ENCODE measurements around the gene MESP2.

Gene MESP2

DNA sequence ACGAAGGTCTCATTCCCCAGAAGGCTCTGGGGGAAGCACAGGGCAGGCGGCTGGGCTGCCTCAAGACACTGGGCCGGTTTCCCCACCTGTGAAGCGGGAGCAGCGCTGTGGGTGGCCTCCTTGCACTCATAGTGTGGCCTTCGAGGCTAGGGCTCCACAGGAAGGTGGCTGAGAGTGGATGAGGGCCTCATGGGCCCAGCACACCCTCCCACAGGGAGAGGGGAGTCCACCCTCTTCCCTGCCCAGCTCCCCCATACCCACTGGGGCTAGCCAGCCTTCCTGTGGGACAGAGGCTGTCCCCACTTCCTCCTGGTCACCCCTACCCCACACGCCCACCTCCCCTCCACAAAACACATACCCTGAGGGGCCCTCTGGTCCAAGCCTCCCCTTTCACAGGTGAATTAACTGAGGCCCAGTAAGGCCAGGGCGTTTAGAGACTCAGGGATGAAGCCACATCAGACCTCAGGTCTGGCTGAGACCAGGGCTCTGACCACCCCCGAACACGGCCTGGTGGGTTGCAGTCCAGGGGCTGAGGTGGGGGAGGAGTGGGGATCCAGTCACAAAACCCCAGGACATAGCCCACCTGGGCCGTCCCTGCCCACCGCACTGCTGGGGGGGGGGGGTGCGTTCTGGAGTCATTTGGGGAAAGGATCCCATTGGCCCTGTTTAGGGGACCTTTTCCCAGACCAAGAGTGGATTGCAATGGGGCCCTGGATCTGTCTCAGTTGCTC lies 37.4 kb downstream of the MESP2 start:
- DNase-seq (ENCODE audit: low read depth in 2 of 2) = no peak

DNA sequence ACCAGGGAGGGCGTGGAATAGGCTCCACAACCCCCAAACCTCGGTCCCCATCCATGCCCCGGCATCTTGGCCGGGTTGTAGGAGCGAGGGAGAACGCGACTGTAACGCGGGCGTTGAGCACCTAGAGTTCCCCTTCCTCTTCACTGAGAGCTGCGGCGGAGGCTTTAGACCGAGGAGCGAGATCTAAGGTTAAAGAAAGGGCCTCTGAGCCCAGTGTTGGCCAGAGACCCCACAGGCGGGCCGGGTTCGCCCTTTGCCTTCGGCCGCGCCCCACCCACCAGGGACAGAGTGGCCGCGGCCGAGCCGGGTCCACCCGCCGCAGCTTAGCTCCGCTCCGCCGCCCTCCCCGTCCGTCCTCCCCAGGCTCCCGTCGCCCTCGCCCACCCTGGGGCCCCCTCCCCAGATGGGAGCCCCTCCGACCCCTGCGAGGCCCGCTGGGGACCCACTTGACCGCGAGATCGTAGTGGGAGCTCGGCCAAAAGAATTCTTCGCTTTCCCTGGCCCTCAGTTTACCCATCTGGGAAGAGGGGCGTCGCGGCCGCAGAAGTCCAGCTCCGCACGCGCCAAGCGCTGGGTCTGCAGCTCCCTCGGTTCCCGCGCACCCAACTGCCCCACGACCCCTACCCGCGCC lies 38.1 kb downstream of the MESP2 start:
- no peak for DNase-seq (ENCODE audit: low read depth in 2 of 2)

DNA sequence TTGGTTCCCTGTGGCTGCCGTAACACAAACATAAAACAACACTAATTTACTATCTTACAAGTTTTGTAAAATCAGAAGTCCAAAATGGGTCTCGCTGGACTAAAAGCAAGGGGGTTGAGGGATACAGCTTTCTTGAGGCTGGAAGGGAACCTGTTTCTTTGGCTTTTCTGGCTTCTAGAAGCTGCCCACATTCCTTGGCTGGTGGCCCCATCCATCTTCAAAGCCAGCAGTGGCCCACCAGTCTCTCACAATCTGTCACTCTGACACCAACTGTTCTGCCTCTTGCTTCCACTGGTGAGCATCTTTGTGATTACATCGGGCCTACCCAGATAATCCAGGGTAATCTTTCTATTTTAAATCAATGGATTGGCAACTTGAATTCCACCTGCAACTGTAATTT lies 39.6 kb downstream of the MESP2 start:
- DNase-seq (ENCODE audit: low read depth in 2 of 2) = no peak

DNA sequence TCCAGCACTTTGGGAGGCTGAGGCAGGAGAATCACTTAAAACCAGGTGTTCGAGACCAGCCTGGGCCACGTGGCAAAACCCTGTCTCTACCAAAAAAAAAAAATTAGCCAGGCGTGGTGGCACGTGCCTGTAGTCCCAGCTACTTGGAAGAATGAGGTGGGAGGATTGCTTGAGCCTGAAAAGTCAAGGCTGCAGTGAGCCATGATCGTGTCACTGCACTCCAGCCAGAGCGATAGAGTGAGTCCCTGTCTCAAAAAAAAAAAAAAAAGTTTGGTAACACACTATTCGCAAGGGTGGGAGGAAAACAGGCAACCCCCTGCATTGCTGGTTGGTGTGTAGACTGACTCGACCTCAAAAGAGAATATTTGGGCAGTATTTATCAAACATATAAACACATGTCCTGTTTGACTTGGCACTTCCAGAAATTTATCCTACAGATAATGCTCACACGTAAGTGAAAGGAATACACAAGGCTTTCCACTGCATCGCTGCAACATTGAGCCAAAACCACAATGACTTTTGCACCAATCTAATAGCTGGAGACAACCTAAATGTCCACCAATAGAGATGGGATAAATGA lies 41.7 kb downstream of the MESP2 start:
- DNase-seq (ENCODE audit: low read depth in 2 of 2) = no peak

DNA sequence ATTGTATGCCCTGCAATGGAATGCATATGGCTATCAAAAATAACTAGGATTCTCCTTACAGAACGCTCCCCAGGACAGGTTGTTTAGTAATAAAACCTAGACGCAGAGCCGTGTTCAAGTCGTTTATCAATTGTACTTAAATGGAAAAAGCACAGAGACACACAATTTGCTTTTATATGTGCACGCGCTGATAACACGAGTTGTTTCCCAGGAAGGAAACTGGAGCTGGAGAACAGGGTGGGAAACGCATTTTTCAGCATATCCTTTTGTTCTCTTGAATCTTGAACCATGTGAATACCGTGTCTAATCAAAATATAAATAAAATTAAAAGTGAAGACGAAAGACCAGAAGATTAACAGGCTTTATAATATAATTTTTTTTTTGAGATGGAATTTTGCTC lies 42.2 kb downstream of the MESP2 start:
- DNase-seq (ENCODE audit: low read depth in 2 of 2) = no peak

DNA sequence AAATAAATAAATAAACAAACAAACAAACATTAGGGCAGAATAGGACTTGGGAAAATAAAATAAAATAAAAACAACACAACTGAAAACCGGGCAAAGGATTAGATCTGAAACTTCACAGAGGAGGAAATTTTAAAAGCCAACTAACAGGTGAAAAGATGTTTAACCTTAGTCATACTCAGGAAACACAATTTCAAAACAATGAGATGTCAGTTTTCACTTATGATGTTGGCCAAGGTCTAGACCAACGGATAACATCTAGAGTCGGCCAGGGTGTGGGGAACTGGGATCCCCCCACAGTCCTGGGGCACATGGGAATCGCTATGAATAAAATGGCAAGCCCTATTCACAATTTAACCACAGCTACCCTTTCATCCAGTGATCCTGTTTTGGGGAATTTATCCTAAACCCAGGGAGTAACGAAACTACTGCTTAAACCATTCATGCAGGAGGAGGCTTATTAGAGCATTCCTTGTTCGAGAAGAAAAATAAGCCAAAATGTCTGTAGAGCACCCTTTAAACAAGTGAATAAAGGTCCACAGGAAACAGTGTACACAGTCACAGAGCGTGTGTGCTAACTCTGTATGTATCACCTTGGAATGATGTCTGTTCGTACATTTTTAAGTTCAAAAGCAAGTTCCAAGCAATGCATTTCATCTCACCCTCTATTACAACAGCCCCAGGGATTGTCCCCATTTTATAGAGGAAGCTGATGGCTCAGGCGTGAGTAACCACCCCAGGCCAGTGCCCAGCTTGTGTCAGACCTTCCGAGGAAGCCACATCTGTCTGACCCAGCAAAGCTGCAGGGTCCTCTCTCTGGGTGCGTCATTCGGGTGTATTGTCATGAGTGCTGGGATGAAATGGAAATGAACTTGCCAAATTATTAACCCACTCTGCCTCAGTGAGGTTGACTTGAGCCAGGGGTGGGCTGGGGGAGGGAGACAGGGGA lies 44.8 kb downstream of the MESP2 start:
- DNase-seq (ENCODE audit: low read depth in 2 of 2) = no peak

DNA sequence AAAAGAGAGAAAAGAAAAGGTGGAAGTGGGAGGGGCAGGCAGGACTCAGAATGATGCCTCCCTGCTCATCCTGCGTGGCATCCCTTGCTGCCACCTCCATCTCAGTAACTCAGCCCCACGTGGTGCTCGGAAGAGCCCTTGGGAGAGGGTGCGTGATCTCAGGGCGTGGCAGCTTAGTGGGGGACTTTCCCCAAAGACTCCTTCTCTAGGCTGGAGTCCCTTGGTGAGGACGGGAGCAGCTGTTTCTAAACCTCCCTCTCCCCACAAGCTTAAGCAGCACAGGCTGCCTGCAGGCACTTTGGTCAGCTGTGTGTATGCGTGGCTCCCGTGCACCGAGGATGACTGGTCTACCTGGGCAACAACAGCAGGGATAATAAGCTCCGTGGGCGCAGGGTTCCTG lies 45.9 kb downstream of the MESP2 start:
- no peak for DNase-seq (ENCODE audit: low read depth in 2 of 2)

DNA sequence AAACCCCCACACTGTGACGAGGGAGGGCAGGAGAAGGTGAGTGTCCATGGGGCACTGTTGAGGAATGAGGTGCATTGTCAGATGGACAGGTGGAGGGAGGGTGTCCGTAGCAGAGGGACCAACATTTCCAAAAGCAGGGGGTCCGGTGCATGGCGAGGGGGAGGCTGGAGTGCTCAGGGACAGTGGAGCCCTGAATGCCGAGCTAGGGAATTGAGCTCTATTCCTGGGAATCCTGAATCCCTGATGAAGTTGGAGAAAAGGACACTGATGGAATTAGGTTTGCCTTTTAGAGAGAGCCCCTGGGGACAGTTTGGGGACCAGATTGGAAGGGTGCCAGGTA lies 46.4 kb downstream of the MESP2 start:
- no peak for DNase-seq (ENCODE audit: low read depth in 2 of 2)

DNA sequence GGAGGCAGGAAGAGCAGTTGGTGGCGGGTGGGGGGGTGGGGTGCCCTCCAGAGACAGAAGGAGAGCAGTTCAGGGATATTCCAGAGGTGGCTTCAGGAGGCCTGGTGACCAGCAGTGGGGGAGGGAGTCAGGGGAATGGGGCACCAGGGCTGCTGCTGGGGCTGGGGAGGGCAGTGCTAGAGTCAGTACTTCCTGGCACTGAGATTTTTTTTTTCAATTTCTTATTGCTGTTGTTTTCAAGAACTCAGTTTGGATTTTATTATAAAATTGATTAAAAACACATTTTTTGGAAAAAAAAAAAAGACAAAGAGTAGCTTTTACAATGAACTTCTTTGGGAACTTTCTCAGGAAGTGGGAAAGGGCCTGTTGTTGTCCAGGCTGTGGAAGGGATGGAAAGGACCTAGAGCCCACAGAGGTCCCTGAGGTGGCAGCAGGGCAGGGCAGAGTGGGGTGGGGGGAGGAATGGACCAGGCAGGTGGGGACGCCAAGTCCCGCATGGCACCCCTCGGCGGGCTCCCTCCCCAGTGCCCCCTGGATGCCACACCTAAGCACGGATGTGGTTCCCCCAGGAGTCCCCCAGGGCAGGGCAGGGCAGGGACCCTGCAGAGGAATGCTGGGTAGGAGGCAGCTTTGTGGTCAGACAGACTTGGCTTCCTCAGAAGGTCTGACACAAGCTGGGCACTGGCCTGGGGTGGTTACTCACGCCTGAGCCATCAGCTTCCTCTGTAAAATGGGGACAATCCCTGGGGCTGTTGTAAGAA lies 47.0 kb downstream of the MESP2 start:
- no peak for DNase-seq (ENCODE audit: low read depth in 2 of 2)

DNA sequence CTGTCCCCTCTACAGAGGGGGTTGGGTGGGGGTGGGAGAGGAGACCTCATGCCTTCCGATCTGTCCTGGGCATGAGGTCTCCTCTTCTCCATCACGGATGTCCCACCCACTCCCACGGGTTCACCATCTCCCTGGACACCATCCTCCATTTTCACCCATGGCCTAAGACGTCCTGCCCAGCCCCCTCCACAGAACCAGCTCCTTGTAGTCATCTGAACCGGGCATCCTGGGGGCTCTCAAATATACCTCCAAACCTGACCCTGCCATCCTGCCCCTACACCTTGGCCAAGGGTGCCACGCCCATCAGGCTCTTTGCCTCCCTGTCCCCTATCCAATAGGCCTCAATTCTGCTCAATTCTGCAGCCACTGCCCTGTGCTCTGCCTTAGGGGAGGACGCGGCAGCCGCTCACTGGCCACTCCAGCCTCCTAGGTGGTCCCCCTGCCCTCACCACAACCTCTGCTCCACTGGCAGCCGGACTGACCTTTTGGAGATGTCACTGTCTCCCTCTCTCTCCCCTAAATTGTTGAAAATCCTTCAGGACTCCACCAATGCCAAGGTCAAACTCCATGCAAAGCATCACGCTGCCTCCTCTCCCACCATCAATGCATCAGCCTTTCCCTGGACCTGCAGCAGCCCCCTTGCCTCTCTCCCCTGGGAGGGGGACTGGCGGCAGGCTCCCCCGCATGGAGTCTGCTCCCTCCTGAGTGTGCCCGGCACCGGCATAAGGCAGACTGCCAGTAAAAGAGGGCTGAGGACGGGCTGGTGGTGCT lies 47.9 kb downstream of the MESP2 start:
- no peak for DNase-seq (ENCODE audit: low read depth in 2 of 2)

DNA sequence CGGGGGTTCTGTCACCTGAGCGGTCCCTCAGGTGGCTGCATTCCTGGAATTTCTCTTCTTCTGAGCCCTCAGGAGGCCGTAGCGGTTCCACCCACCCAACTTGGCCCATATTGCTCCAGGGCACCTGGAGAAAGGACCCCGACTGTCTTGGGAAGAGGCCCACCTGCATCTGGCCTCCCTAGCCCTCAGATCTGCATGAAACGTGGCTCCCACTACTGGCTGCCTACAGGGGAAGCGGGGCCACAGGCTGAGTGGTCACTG lies 48.4 kb downstream of the MESP2 start:
- DNase-seq (ENCODE audit: low read depth in 2 of 2) = no peak

DNA sequence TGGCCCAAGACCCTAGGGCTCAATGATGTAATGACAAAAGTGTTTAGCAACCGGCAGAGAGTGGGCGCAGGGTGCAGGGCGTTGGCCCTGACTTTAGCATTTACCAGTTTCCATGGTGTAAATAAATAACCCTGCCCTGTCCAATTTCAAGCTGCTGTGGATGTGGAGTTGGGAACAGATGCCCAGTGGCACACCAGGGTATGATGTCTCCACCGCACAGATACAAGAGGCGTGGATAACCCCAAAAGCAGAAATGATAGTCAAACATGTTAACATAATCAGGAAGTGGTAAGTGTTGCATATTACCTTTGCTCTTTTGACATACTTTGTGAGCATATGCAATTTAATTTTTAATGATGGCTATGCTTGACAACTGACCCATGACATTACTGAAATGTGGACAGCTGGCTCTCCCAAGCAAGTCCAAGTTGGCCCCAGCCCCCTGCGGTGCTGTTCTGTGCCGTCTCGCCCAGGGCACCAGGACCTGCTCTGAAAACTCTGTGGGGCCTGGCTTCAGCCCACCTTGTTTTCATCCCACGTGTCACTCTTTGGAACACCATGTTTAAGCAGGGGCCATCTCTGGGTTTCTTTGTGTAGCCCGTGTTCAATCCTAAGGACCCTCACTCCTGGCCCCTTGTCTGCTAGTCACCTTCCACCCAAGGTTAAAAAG lies 49.3 kb downstream of the MESP2 start:
- DNase-seq (ENCODE audit: low read depth in 2 of 2) = no peak

DNA sequence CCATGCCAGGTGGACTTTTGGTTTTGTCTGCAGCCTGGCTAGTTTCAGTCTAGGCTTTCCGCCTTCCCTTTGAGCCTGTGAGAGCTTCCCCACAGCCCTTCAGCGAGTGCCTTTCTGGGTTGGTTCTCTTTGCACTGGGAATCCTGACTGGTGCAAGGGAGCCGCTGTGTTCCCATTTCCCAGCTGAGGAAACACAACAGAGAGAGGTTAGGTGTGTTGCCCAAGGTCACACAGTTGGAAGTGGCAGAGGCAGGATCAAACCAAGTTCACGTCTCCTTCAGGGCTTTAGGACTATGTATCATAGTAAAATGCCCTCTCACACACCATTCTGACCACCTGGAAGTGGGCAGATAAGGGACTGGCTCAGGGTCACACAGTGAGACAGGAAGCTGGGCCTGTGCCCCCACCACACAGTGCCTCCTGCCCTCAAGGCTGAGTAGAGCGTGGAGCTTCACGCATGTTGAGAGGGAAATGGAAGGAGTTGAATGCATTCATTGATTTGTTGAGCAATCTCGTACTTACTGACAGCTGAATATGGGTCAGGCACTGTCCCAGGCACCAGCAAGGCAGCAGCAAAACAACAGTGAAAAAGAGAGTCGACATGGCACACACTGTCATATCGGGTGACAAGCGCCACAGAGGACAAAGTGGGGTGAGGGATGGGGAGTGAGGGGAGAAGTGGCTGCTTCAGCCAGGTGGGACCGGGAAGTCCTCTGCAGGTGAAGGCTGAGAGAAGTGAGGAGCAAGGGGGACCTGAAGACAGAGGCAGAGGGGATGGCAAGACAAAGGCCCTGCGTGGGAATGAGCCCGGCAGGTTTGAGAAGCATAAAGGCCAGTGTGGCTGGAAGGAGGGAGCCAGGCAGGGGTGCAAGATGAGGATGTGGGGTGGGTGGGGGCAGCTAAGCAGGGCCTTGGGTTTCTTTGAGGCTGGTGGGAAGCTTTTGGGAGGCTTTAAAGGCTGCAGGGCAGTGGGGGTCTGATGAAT lies 50.8 kb downstream of the MESP2 start:
- no peak for DNase-seq (ENCODE audit: low read depth in 2 of 2)

DNA sequence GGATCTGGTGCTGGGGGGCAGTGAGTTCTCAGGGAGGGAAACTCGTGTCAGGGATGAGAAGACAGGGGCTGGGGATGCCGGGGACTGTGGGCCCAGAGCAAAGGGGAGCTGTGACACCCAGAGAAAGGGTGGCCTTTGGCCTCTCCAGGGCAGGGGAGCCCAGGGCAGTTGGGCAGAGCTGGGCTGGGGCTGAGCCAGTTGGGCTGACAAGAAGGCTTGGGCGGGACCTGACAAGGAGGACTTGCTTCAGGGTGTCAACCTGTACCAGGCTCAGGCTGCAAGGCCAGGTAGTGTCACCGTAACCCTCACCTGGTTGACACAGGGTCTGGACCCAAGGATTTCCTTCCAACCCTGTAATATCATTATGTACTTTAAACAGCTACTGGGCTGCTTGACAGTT lies 51.7 kb downstream of the MESP2 start:
- no peak for DNase-seq (ENCODE audit: low read depth in 2 of 2)

Measured in stimulated activated CD4-positive, alpha-beta T cell treated with anti-CD3 and anti-CD28 coated beads, Interleukin-4, amount 100 ng/mL, for 48 hours (primary cell).